ENCODE measurements around the gene PCSK2. TPM values are rescaled to one million over a fixed set of nuclear protein-coding genes. Genes with fewer than 3 reads are reported as not detected.

The PCSK2 gene
- total RNA-seq, 1 experiment from 2014 or later = 245 TPM

- CTCF ChIA-PET = no interaction called here
- no TSS peak for BruUV-seq (replicated peaks)
- intact Hi-C loops (cut with micrococcal nuclease; ENCODE audit: unreplicated experiment) = no loop called here
- TF ChIP-seq EZH2 (IDR thresholded peaks at IDR 0.05; ENCODE audit: borderline replicate concordance, low read depth, low read length, poor library complexity, severe bottlenecking) = no peak
- TF ChIP-seq, protein P1, sequence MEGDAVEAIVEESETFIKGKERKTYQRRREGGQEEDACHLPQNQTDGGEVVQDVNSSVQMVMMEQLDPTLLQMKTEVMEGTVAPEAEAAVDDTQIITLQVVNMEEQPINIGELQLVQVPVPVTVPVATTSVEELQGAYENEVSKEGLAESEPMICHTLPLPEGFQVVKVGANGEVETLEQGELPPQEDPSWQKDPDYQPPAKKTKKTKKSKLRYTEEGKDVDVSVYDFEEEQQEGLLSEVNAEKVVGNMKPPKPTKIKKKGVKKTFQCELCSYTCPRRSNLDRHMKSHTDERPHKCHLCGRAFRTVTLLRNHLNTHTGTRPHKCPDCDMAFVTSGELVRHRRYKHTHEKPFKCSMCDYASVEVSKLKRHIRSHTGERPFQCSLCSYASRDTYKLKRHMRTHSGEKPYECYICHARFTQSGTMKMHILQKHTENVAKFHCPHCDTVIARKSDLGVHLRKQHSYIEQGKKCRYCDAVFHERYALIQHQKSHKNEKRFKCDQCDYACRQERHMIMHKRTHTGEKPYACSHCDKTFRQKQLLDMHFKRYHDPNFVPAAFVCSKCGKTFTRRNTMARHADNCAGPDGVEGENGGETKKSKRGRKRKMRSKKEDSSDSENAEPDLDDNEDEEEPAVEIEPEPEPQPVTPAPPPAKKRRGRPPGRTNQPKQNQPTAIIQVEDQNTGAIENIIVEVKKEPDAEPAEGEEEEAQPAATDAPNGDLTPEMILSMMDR (conservative IDR thresholded peaks at IDR 0.05; ENCODE audit: low read depth, low read length) = no peak
- Histone ChIP-seq H3K9me3 (ENCODE audit: low read depth, low read length, poor library complexity, severe bottlenecking) (no peaks in the 10 kb centered on the region), H3K4me3 (ENCODE audit: low read depth, low read length, poor library complexity, severe bottlenecking) (no peak overlapping the region), H3K27ac (ENCODE audit: low read depth, low read length, poor library complexity, severe bottlenecking) (no peak overlapping the region), H3K4me1 (ENCODE audit: insufficient read depth, low read length, poor library complexity, severe bottlenecking) (peaks cover 27% of the 10 kb centered on the region), H3K36me3 (ENCODE audit: insufficient read depth, low read length, poor library complexity, severe bottlenecking) (no peaks in the 10 kb centered on the region), H3K27me3 (replicated peaks; ENCODE audit: insufficient read depth, low read depth, low read length, poor library complexity) (no peaks in the 10 kb centered on the region)
- POLR2A ChIA-PET (ENCODE audit: low non-redundant PET) = no interaction called here
- DNase-seq (ENCODE audit: low spot score) = no peak
These were observed 99.3 kb downstream of the PCSK2 start for GRCh38 chr20:17326096-17326495.

- H3K4me3 ChIP-seq (ENCODE audit: low read depth, low read length, poor library complexity, severe bottlenecking) = no peak overlapping the region
- intact Hi-C loops (cut with micrococcal nuclease; ENCODE audit: unreplicated experiment) = no loop called here
- ChIA-PET POLR2A (ENCODE audit: low non-redundant PET) (no interaction called here), CTCF (no interaction called here)
- H3K4me1 ChIP-seq (ENCODE audit: insufficient read depth, low read length, poor library complexity, severe bottlenecking) = peaks cover 27% of the 10 kb centered on the region
- H3K27me3 ChIP-seq (replicated peaks; ENCODE audit: insufficient read depth, low read depth, low read length, poor library complexity) = no peaks in the 10 kb centered on the region
- no peak for DNase-seq (ENCODE audit: low spot score)
- H3K36me3 ChIP-seq (ENCODE audit: insufficient read depth, low read length, poor library complexity, severe bottlenecking) = no peaks in the 10 kb centered on the region
- H3K9me3 ChIP-seq (ENCODE audit: low read depth, low read length, poor library complexity, severe bottlenecking) = no peaks in the 10 kb centered on the region
- TF ChIP-seq EZH2 (IDR thresholded peaks at IDR 0.05; ENCODE audit: borderline replicate concordance, low read depth, low read length, poor library complexity, severe bottlenecking) = no peak
- TF ChIP-seq, protein P1 (conservative IDR thresholded peaks at IDR 0.05; ENCODE audit: low read depth, low read length) = no peak
- H3K27ac ChIP-seq (ENCODE audit: low read depth, low read length, poor library complexity, severe bottlenecking) = no peak overlapping the region
- BruUV-seq (replicated peaks) = no TSS peak
These were observed 100.6 kb downstream of the PCSK2 start for GRCh38 chr20:17327185-17328148.

DNA sequence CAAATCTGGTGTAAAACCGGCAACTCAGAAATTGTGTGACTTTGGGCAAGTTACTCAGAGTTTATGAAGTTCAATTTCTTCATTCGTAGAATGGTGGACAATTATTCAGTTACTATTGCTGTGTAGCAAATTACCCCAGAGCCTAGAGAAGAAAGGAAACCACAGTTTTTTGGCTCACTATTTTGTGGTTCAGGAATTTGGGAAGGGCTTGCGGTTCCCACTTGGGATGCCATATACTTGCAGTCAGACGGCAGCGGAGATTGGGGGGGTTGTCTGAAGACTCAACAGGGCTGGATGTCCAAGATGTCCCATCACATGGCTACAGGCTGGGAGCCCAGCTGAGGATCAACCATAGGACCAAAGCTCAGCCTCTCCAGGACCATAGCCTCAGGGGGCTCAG lies 108.1 kb downstream of the PCSK2 start:
- BruUV-seq (replicated peaks) = no TSS peak
- intact Hi-C loops (cut with micrococcal nuclease; ENCODE audit: unreplicated experiment) = no loop called here
- ChIA-PET CTCF (no interaction called here), POLR2A (ENCODE audit: low non-redundant PET) (no interaction called here)
- DNase-seq (ENCODE audit: low spot score) = no peak
- H3K36me3 ChIP-seq (ENCODE audit: insufficient read depth, low read length, poor library complexity, severe bottlenecking) = peaks cover 5% of the 10 kb centered on the region
- peaks cover 39% of the 10 kb centered on the region for H3K4me1 ChIP-seq (ENCODE audit: insufficient read depth, low read length, poor library complexity, severe bottlenecking)
- TF ChIP-seq, protein P1 (conservative IDR thresholded peaks at IDR 0.05; ENCODE audit: low read depth, low read length) = no peak
- TF ChIP-seq EZH2 (IDR thresholded peaks at IDR 0.05; ENCODE audit: borderline replicate concordance, low read depth, low read length, poor library complexity, severe bottlenecking) = no peak
- no peaks in the 10 kb centered on the region for H3K9me3 ChIP-seq (ENCODE audit: low read depth, low read length, poor library complexity, severe bottlenecking)
- H3K27me3 ChIP-seq (replicated peaks; ENCODE audit: insufficient read depth, low read depth, low read length, poor library complexity) = no peaks in the 10 kb centered on the region
- H3K4me3 ChIP-seq (ENCODE audit: low read depth, low read length, poor library complexity, severe bottlenecking) = no peak overlapping the region
- no peak overlapping the region for H3K27ac ChIP-seq (ENCODE audit: low read depth, low read length, poor library complexity, severe bottlenecking)

Measured in A673 (cell line).